Stimulated activated naive B cell treated with anti-CD40 and anti-IgM and Interleukin-4, amounts not matched to agents 10 μg/mL and 1 μg/mL and 100 μg/mL, for 72 hours (primary cell): Measurements from ENCODE around the gene DRAP1.

ENCODE experiments used
- ATAC-seq, 2 donors: fragments of 150-1000 bp; cut with Tn5 transposase; replicated peaks; 2 replicates each; pipeline ENCODE4 v1.10.0; 2021; ENCODE audit warnings: moderate library complexity in 1 of 2
- DNase-seq: peaks from one replicate; pipeline ENCODE4 v3.0.0; 2021
- H3K27ac Mint-ChIP-seq: one replicate; pipeline ENCODE4 v1.8.0; 2022; ENCODE audit warnings: mild to moderate bottlenecking, mixed read lengths
- H3K27me3 Mint-ChIP-seq, 2 donors: one replicate each; pipeline ENCODE4 v1.8.0; 2022; ENCODE audit warnings: mixed read lengths in 2 of 2
- H3K36me3 Mint-ChIP-seq, 2 donors: one replicate each; pipeline ENCODE4 v1.8.0; 2022; ENCODE audit warnings: mixed read lengths in 2 of 2, mild to moderate bottlenecking in 1 of 2
- H3K4me1 Mint-ChIP-seq, 2 donors: one replicate each; pipeline ENCODE4 v1.8.0; 2022; ENCODE audit warnings: mixed read lengths in 2 of 2, mild to moderate bottlenecking in 1 of 2
- H3K4me3 Mint-ChIP-seq, 2 donors: one replicate each; pipeline ENCODE4 v1.8.0; 2022; ENCODE audit warnings: mild to moderate bottlenecking in 2 of 2, mixed read lengths in 2 of 2, moderate library complexity in 1 of 2
- H3K9me3 Mint-ChIP-seq, 2 donors: one replicate each; pipeline ENCODE4 v1.8.0; 2022; ENCODE audit warnings: mixed read lengths in 2 of 2, mild to moderate bottlenecking in 1 of 2

The DRAP1 gene

DNA sequence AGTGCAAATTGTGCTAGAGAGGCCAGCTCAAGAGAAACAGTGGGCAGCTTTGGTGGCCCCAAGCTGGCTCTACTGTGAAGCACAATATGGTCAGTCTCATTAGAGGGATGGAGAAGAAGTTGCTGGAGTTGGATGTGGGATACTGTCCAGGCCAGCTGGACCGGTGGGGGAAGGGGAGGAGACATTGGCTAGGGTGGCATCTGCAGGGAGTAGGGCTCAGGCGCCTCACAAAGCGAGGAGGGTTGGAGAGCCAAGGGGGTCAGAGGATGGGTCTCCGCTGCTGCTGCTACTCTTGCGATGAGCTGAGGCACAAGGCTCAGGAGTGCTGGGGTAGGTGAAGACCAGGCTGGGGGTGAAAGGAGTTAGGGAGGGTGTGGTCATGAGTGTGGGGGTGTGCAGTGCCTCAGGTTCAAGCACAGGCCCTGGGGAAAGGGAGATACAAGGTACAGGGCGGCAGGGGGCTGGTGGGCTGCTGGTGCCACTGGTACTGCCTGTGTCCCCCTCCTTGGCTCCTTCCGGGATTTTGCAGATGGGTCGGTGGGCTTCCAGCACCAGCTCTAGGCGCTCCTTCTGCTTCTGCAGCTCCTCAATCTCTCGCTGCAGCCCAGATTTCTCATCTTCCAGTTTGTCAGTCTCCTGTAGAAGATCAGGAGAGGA lies 26.4 kb upstream of the DRAP1 start:
- DNase-seq (no peak), ATAC-seq (no peak)
- no peaks in the 10 kb centered on the region for H3K9me3 Mint-ChIP-seq
- peak overlapping the region; percentile 95 to 97 for H3K4me3 Mint-ChIP-seq
- H3K27ac Mint-ChIP-seq = peak overlapping the region; percentile 5
- H3K36me3 Mint-ChIP-seq = peaks cover 19 to 23% of the 10 kb centered on the region in 2 donors
- peaks cover 48 to 91% of the 10 kb centered on the region in 2 donors for H3K4me1 Mint-ChIP-seq
- no peaks in the 10 kb centered on the region for H3K27me3 Mint-ChIP-seq

- H3K27me3 Mint-ChIP-seq = no peaks in the 10 kb centered on the region
- peak overlapping the region; percentile 86 for H3K27ac Mint-ChIP-seq
- ATAC-seq = no peak
- H3K9me3 Mint-ChIP-seq = no peaks in the 10 kb centered on the region
- no peak for DNase-seq
- H3K4me1 Mint-ChIP-seq = peaks cover 44 to 84% of the 10 kb centered on the region in 2 donors
- H3K36me3 Mint-ChIP-seq = peaks cover 16 to 21% of the 10 kb centered on the region in 2 donors
- H3K4me3 Mint-ChIP-seq = peak overlapping the region; percentile 95 to 97
These were observed 25.1 kb upstream of the DRAP1 start for GRCh38 chr11:65894034-65894591.

DNA sequence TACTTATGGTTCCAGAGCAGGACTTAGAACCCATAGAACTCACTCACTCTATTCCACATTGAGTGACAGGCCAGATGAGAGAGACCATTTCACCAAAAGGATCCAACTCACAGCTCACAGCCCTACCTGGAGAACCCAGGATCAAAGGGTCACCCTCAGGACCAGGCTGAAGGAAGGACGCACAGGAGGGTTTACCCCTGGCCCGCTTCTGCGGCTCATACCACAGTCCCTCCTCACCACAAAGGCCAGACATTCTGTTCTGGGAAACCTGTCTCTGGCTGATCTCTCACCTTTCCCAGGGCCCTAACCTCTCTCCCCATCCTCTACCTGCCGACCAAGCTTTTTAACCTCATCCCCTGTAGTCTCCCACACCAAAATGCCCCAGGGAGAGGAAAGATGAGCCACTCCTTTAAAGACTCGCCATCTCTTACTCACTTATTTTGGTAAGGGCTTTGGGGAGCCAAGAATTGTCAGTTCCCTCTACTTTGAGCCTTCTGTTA lies 23.7 kb upstream of the DRAP1 start:
- Mint-ChIP-seq H3K27ac (peak overlapping the region; percentile 57), H3K4me3 (peak overlapping the region; percentile 44), H3K36me3 (peaks cover 16 to 21% of the 10 kb centered on the region in 2 donors), H3K4me1 (peaks cover 33 to 71% of the 10 kb centered on the region in 2 donors), H3K27me3 (no peaks in the 10 kb centered on the region), H3K9me3 (no peaks in the 10 kb centered on the region)
- ATAC-seq (no peak), DNase-seq (no peak)

GRCh38 chr11:65896034-65896999 lies 22.9 kb upstream of the DRAP1 start:
- ATAC-seq (no peak), DNase-seq (no peak)
- Mint-ChIP-seq H3K4me1 (peaks cover 33 to 68% of the 10 kb centered on the region in 2 donors), H3K9me3 (no peaks in the 10 kb centered on the region), H3K27ac (peak overlapping the region; percentile 57), H3K36me3 (peaks cover 16 to 21% of the 10 kb centered on the region in 2 donors), H3K27me3 (no peaks in the 10 kb centered on the region), H3K4me3 (no peak overlapping the region)

DNA sequence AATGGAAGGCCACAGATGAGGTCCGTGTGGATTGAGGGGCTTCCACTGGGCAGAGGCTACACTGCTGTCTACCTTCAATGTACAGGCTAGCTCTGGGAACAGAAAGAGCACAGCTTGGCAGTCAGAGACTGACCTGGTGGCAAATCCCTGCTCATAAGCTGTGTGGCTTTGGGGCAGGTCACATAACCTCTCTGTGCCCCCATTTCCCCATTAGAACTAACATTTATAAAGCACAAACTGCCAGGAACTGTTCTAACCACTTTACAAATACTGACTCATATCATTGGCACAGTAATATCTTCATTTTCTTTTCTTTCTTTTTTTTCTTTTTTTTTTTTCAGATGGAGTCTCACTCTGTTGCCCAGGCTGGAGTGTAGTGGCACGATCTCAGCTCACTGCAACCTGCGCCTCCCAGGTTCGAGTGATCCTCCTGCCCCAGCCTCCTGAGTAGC lies 22.2 kb upstream of the DRAP1 start:
- DNase-seq = no peak
- no peak overlapping the region for H3K4me3 Mint-ChIP-seq
- no peak for ATAC-seq
- H3K36me3 Mint-ChIP-seq = peaks cover 16 to 21% of the 10 kb centered on the region in 2 donors
- no peak overlapping the region for H3K27ac Mint-ChIP-seq
- H3K27me3 Mint-ChIP-seq = no peaks in the 10 kb centered on the region
- peaks cover 31 to 61% of the 10 kb centered on the region in 2 donors for H3K4me1 Mint-ChIP-seq
- H3K9me3 Mint-ChIP-seq = no peaks in the 10 kb centered on the region

DNA sequence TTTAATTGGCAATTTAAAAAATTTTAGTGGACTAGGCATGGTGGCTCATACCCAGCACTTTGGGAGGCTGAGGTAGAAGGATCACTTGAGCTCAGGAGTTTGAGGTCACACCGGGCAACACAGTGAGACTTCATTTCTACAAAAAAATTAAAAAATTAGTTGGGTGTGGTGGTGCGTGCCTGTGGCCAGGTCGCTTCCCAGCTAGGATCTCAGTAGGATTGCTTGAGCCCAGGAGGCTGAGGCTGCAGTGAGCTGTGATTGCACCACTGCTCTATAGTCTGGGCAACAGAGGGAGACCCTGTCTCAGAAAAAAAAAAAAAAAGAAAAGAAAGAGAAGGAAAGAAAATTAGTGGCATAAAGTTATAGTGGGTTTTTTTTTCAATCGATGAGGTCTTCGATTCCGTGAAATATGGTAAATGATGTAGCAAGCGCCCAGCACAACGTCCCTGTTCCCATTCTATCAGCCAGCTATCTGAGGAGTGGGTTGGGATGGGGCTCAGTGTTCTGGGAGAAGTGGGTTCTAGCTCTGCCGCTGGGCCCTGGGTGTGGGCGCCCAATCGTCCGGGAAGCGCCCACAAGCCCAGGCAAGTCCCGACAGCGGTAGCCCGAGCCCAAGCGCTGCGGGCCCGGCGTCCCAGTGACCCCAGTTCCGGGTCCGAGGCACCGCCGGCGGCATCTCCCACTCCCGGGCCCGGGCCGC lies 20.4 kb upstream of the DRAP1 start:
- no peak for ATAC-seq
- Mint-ChIP-seq H3K27ac (peak overlapping the region; percentile 93), H3K36me3 (peaks cover 8 to 16% of the 10 kb centered on the region in 2 donors), H3K4me1 (peaks cover 18 to 48% of the 10 kb centered on the region in 2 donors), H3K4me3 (peak overlapping the region; percentile 85 to 90), H3K27me3 (peaks cover 0 to 3% of the 10 kb centered on the region in 2 donors), H3K9me3 (no peaks in the 10 kb centered on the region)
- no peak for DNase-seq

GRCh38 chr11:65899356-65900124 lies 19.7 kb upstream of the DRAP1 start:
- no peak for DNase-seq
- Mint-ChIP-seq H3K27ac (peak overlapping the region; percentile 89), H3K27me3 (peaks cover 0 to 7% of the 10 kb centered on the region in 2 donors), H3K9me3 (no peaks in the 10 kb centered on the region), H3K4me3 (peak overlapping the region; percentile 85 to 90), H3K4me1 (peaks cover 12 to 41% of the 10 kb centered on the region in 2 donors), H3K36me3 (peaks cover 8 to 16% of the 10 kb centered on the region in 2 donors)
- ATAC-seq = peak; percentile 19 to 24

GRCh38 chr11:65900125-65900898 lies 18.9 kb upstream of the DRAP1 start, which contains the start of gene FOSL1:
Gene FOSL1, minus strand, starts transcription at chr11:65900388. Its CDS starts 49 bp downstream, at chr11:65900339.
- peak within 1 kb of the TSS; percentile 85 to 90 for H3K4me3 Mint-ChIP-seq
- peaks cover 6 to 14% of the 10 kb centered on the region in 2 donors for H3K36me3 Mint-ChIP-seq
- ATAC-seq (peak; percentile 90 to 91), DNase-seq (peak; percentile 82)
- no peaks in the 10 kb centered on the region for H3K9me3 Mint-ChIP-seq
- peak within 1 kb of the TSS; percentile 89 for H3K27ac Mint-ChIP-seq
- peaks cover 12 to 34% of the 10 kb centered on the region in 2 donors for H3K4me1 Mint-ChIP-seq
- peaks cover 0 to 7% of the 10 kb centered on the region in 2 donors for H3K27me3 Mint-ChIP-seq

GRCh38 chr11:65900899-65901180 lies 18.4 kb upstream of the DRAP1 start:
- DNase-seq (no peak), ATAC-seq (no peak)
- H3K36me3 Mint-ChIP-seq = peaks cover under 1 to 10% of the 10 kb centered on the region in 2 donors
- H3K4me3 Mint-ChIP-seq = peak overlapping the region; percentile 67 to 77
- H3K27ac Mint-ChIP-seq = no peak overlapping the region
- H3K27me3 Mint-ChIP-seq = peaks cover 0 to 7% of the 10 kb centered on the region in 2 donors
- H3K9me3 Mint-ChIP-seq = no peaks in the 10 kb centered on the region
- H3K4me1 Mint-ChIP-seq = peaks cover 9 to 29% of the 10 kb centered on the region in 2 donors

GRCh38 chr11:65903068-65903481 lies 16.2 kb upstream of the DRAP1 start:
- H3K36me3 Mint-ChIP-seq = no peaks in the 10 kb centered on the region
- H3K27ac Mint-ChIP-seq = no peak overlapping the region
- ATAC-seq (no peak), DNase-seq (no peak)
- peaks cover 5 to 7% of the 10 kb centered on the region in 2 donors for H3K27me3 Mint-ChIP-seq
- H3K4me3 Mint-ChIP-seq = no peak overlapping the region
- peaks cover 2 to 11% of the 10 kb centered on the region in 2 donors for H3K4me1 Mint-ChIP-seq
- H3K9me3 Mint-ChIP-seq = no peaks in the 10 kb centered on the region

GRCh38 chr11:65903715-65904114 lies 15.5 kb upstream of the DRAP1 start:
- no peak overlapping the region for H3K27ac Mint-ChIP-seq
- no peaks in the 10 kb centered on the region for H3K36me3 Mint-ChIP-seq
- H3K4me3 Mint-ChIP-seq = no peak overlapping the region
- ATAC-seq (no peak), DNase-seq (no peak)
- H3K9me3 Mint-ChIP-seq = no peaks in the 10 kb centered on the region
- H3K27me3 Mint-ChIP-seq = peaks cover 5 to 7% of the 10 kb centered on the region in 2 donors
- peaks cover 2 to 8% of the 10 kb centered on the region in 2 donors for H3K4me1 Mint-ChIP-seq

GRCh38 chr11:65906602-65907001 lies 12.6 kb upstream of the DRAP1 start:
- Mint-ChIP-seq H3K4me1 (peaks cover 2 to 8% of the 10 kb centered on the region in 2 donors), H3K27me3 (peaks cover 9 to 16% of the 10 kb centered on the region in 2 donors), H3K36me3 (no peaks in the 10 kb centered on the region), H3K9me3 (no peaks in the 10 kb centered on the region), H3K4me3 (no peak overlapping the region), H3K27ac (no peak overlapping the region)
- DNase-seq (no peak), ATAC-seq (no peak)
